IMR-90 (cell line): Measurements from ENCODE around the gene ZNF26. TPM values are rescaled to one million over a fixed set of nuclear protein-coding genes. Genes with fewer than 3 reads are reported as not detected.

Source experiments
- ATAC-seq: fragments of 200-7000 bp; cut with Tn5 transposase; 2 replicates; pipeline ENCODE4 v1.9.1; 2020; ENCODE audit warnings: low read depth, mild to moderate bottlenecking, moderate library complexity
- BruUV-seq: library from RNA; stranded (reverse); fragments of 400-500 nt; replicated peaks from 2 replicates; lab custom pipeline; 2021; lab: Mats Ljungman, UMichigan
- CTCF ChIA-PET: fragments of 300-600 bp; formaldehyde crosslinking; extraction: SDS; loops from one replicate; lab custom pipeline; 2021; ENCODE audit warnings: antibody characterized with exemption; lab: Yijun Ruan, JAX
- POLR2A ChIA-PET: fragments of 300-600 bp; sonication (Branson Sonifier 250); formaldehyde crosslinking; loops from one replicate; lab custom pipeline; 2022; ENCODE audit warnings: antibody characterized with exemption; ENCODE audit not compliant: unreplicated experiment; lab: Charles Lee
- DNase-seq: peaks from one replicate; pipeline ENCODE4 v3.0.0; 2013
- H2AFZ ChIP-seq: replicated peaks from 2 replicates; pipeline ENCODE3; 2013; ENCODE audit warnings: low read length, mild to moderate bottlenecking; ENCODE audit not compliant: poor library complexity
- H2AK5ac ChIP-seq: 2 replicates; pipeline ENCODE4 v1.6.1; 2013; ENCODE audit warnings: low read depth, low read length, inconsistent platforms
- H2AK9ac ChIP-seq: replicated peaks from 2 replicates; pipeline ENCODE3; 2013; ENCODE audit warnings: mild to moderate bottlenecking, low read depth, low read length, moderate library complexity; ENCODE audit not compliant: poor library complexity
- H2BK120ac ChIP-seq: 2 replicates; pipeline ENCODE4 v1.6.1; 2013; ENCODE audit warnings: low read depth, low read length, inconsistent platforms
- H2BK15ac ChIP-seq: 3 replicates; pipeline ENCODE4 v1.6.1; 2013; ENCODE audit warnings: low read depth, low read length, inconsistent platforms
- H2BK20ac ChIP-seq: 2 replicates; pipeline ENCODE4 v1.6.1; 2013; ENCODE audit warnings: low read depth, mild to moderate bottlenecking, inconsistent platforms, low read length, moderate library complexity
- H2BK5ac ChIP-seq: 2 replicates; pipeline ENCODE4 v1.6.1; 2013; ENCODE audit warnings: mild to moderate bottlenecking, low read depth, low read length, inconsistent platforms; ENCODE audit not compliant: poor library complexity, severe bottlenecking
- H3K14ac ChIP-seq: replicated peaks from 2 replicates; pipeline ENCODE4 v1.6.1; 2013; ENCODE audit warnings: low read depth, low read length, inconsistent platforms
- H3K18ac ChIP-seq: 2 replicates; pipeline ENCODE4 v1.6.1; 2013; ENCODE audit warnings: low read depth, low read length, control low read depth
- H3K23ac ChIP-seq: 2 replicates; pipeline ENCODE4 v1.6.1; 2013; ENCODE audit warnings: low read depth, low read length, inconsistent platforms
- H3K27ac ChIP-seq: 2 replicates; pipeline ENCODE4 v1.5.1; 2013; ENCODE audit warnings: mild to moderate bottlenecking, control low read depth, low read length; ENCODE audit not compliant: insufficient read depth
- H3K27me3 ChIP-seq: 2 replicates; pipeline ENCODE4 v1.6.1; 2013; ENCODE audit warnings: low read length; ENCODE audit not compliant: control insufficient read depth, insufficient read depth
- H3K36me3 ChIP-seq: 2 replicates; pipeline ENCODE4 v1.6.1; 2013; ENCODE audit warnings: low read length, mixed read lengths; ENCODE audit not compliant: control insufficient read depth, insufficient read depth
- H3K4ac ChIP-seq: 2 replicates; pipeline ENCODE4 v1.6.1; 2013; ENCODE audit warnings: low read depth, low read length, inconsistent platforms
- H3K4me1 ChIP-seq: 2 replicates; pipeline ENCODE4 v1.6.1; 2013; ENCODE audit warnings: low read length, mixed read lengths; ENCODE audit not compliant: control insufficient read depth, insufficient read depth
- H3K4me2 ChIP-seq: 2 replicates; pipeline ENCODE4 v1.6.1; 2013; ENCODE audit warnings: low read depth, mild to moderate bottlenecking, control low read depth, low read length, moderate library complexity
- H3K4me3 ChIP-seq: 2 replicates; pipeline ENCODE4 v1.5.1; 2013; ENCODE audit warnings: low read depth, mild to moderate bottlenecking, control low read depth, low read length, moderate library complexity; ENCODE audit not compliant: insufficient read depth
- H3K56ac ChIP-seq: 2 replicates; pipeline ENCODE4 v1.6.1; 2013; ENCODE audit warnings: low read length, inconsistent platforms; ENCODE audit not compliant: insufficient read depth; ENCODE audit errors: extremely low read depth
- H3K79me1 ChIP-seq, 2 experiments: 2 replicates each; pipeline ENCODE4 v1.6.1; 2013; ENCODE audit warnings: low read length in 2 of 2, inconsistent platforms in 1 of 2, low read depth in 1 of 2
- H3K9ac ChIP-seq: 2 replicates; pipeline ENCODE4 v1.6.1; 2013; ENCODE audit warnings: low read depth, low read length, control low read depth
- H3K9me1 ChIP-seq: 2 replicates; pipeline ENCODE4 v1.6.1; 2013; ENCODE audit warnings: low read length, inconsistent platforms; ENCODE audit not compliant: insufficient read depth
- H3K9me3 ChIP-seq: 2 replicates; pipeline ENCODE4 v1.6.1; 2013; ENCODE audit warnings: low read length; ENCODE audit not compliant: control insufficient read depth, insufficient read depth
- H4K20me1 ChIP-seq: 2 replicates; pipeline ENCODE4 v1.6.1; 2013; ENCODE audit warnings: low read length, inconsistent platforms; ENCODE audit not compliant: insufficient read depth
- H4K5ac ChIP-seq: 2 replicates; pipeline ENCODE4 v1.6.1; 2013; ENCODE audit warnings: mild to moderate bottlenecking, low read depth, low read length, control low read depth
- H4K8ac ChIP-seq, 2 experiments: 2 replicates each; pipeline ENCODE4 v1.6.1; 2013; ENCODE audit warnings: low read depth in 2 of 2, low read length in 2 of 2, control low read depth in 1 of 2, inconsistent platforms in 1 of 2
- H4K91ac ChIP-seq: 2 replicates; pipeline ENCODE4 v1.6.1; 2013; ENCODE audit warnings: low read depth, low read length, inconsistent platforms; ENCODE audit not compliant: insufficient read depth
- BHLHE40 ChIP-seq: fragments of 150-350 bp; IDR thresholded peaks from 2 replicates; pipeline ENCODE4 v1.6.1; 2016; ENCODE audit warnings: mild to moderate bottlenecking, low read depth, low read length
- MXI1 ChIP-seq: IDR thresholded peaks from 2 replicates; pipeline ENCODE4 v1.6.1; 2012; ENCODE audit warnings: low read depth, mild to moderate bottlenecking, low read length, moderate library complexity, borderline replicate concordance
- POLR2A ChIP-seq: IDR thresholded peaks from 2 replicates; pipeline ENCODE4 v1.6.1; 2012; ENCODE audit warnings: mild to moderate bottlenecking, low read depth, low read length
- SMC3 ChIP-seq: fragments of 150-350 bp; IDR thresholded peaks from 2 replicates; pipeline ENCODE4 v1.6.1; 2016; ENCODE audit warnings: low read depth, mild to moderate bottlenecking, antibody characterized with exemption, low read length, moderate library complexity
- USF2 ChIP-seq: fragments of 150-350 bp; IDR thresholded peaks from 2 replicates; pipeline ENCODE4 v1.6.1; 2017; ENCODE audit warnings: mild to moderate bottlenecking, antibody characterized with exemption, low read length, low read depth
- WGBS, 2 experiments: methylation state at CpG; one replicate each; pipeline versions ENCODE4 v1.1.5 to v1.1.7; 2013; ENCODE audit warnings: missing lambda C conversion rate in 2 of 2; ENCODE audit not compliant: insufficient read length in 1 of 2; ENCODE audit errors: extremely low coverage in 2 of 2; 5-methylcytosine and 5-hydroxymethylcytosine counted together
- dilution Hi-C: fragments of 300-500 bp; cut with HindIII; formaldehyde crosslinking; loops from one replicate; pipeline ENCODE4 v1.14.3; 2018; ENCODE audit warnings: low sequenced_read_pairs; ENCODE audit not compliant: unreplicated experiment
- in situ Hi-C: fragments of 300-500 bp; cut with MboI; formaldehyde crosslinking; loops from 3 replicates; pipeline ENCODE4 v1.14.3; 2019; ENCODE audit warnings: low sequenced_read_pairs, inconsistent platforms, mixed read lengths
- intact Hi-C: fragments of 100-400 bp; cut with micrococcal nuclease; formaldehyde crosslinking; loops from 2 replicates; pipeline ENCODE4 v1.10.0; 2022
- polyA plus RNA-seq, 3 experiments: library from polyadenylated mRNA; depleted of rRNA; stranded (reverse); fragments of >200 nt; gene quantifications; 2 replicates each; pipeline ENCODE4 v1.2.3, GENCODE V29; 2012; ENCODE audit warnings: low replicate concordance in 1 of 3
- total RNA-seq: library from RNA; depleted of rRNA; stranded (reverse); fragments of >200 nt; gene quantifications from 2 replicates; pipeline ENCODE4 v1.2.3, GENCODE V29; 2012
- TF ChIP-seq, protein P1 (sequence below): fragments of 150-350 bp; IDR thresholded peaks from 2 replicates; pipeline ENCODE4 v1.6.1; 2016; ENCODE audit warnings: low read depth, mild to moderate bottlenecking, low read length, moderate library complexity, borderline replicate concordance

ZNF26 gene
- total and polyA plus RNA-seq, 2 of the 4 experiments (the other 2 are of a cell fraction) = 6.3 to 11.8 TPM

GRCh38 chr12:132954471-132955048 lies 31.6 kb upstream of the ZNF26 start:
- no peak for ATAC-seq
- intact Hi-C loops = no loop called here
- BruUV-seq = no TSS peak

More at GRCh38 chr12:132954471-132955048, 31.6 kb upstream of the ZNF26 start:
- WGBS, 2 experiments = 90% methylated on average over 5 of the region's 14 CpGs; no CpG with 5 or more reads in 1 of the 2 experiments
- in situ Hi-C loops (no loop called here), dilution Hi-C loops (no loop called here)
- H3K27me3 ChIP-seq = no peaks in the 10 kb centered on the region
- 0 out of 2 replicates have a peak overlapping the region, but pooled peaks have one; percentile 67 for H4K91ac ChIP-seq
- peak overlapping the region; percentile 72; the same call in 1 of the 2 replicates for H3K27ac ChIP-seq
- H3K14ac ChIP-seq = peak overlapping the region; percentile 88; the same call in 1 of the 2 replicates
- POLR2A ChIA-PET = no interaction called here
- H2BK20ac ChIP-seq = no peak overlapping the region
- peak overlapping the region; percentile 91 to 92; a peak in 2 of 4 replicates for H4K8ac ChIP-seq
- H3K9ac ChIP-seq = peak overlapping the region; percentile 13; the same call in 1 of the 2 replicates
- no peaks in the 10 kb centered on the region for H4K20me1 ChIP-seq
- no peak overlapping the region for H3K56ac ChIP-seq
- H2AK5ac ChIP-seq = no peak overlapping the region
- DNase-seq = no peak
- H3K4ac ChIP-seq = peak overlapping the region; percentile 27
- no peaks in the 10 kb centered on the region for H3K9me1 ChIP-seq
- CTCF ChIA-PET = no interaction called here
- TF ChIP-seq POLR2A = no peak
- no peak for TF ChIP-seq USF2
- TF ChIP-seq, protein P1, sequence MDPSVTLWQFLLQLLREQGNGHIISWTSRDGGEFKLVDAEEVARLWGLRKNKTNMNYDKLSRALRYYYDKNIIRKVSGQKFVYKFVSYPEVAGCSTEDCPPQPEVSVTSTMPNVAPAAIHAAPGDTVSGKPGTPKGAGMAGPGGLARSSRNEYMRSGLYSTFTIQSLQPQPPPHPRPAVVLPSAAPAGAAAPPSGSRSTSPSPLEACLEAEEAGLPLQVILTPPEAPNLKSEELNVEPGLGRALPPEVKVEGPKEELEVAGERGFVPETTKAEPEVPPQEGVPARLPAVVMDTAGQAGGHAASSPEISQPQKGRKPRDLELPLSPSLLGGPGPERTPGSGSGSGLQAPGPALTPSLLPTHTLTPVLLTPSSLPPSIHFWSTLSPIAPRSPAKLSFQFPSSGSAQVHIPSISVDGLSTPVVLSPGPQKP = no peak
- no peak for TF ChIP-seq BHLHE40
- TF ChIP-seq SMC3 = no peak
- no peak for TF ChIP-seq MXI1
- H2BK5ac ChIP-seq = peak overlapping the region; percentile 52
- H3K4me3 ChIP-seq = peak overlapping the region; percentile 90
- no peak overlapping the region for H2BK15ac ChIP-seq
- H2BK120ac ChIP-seq = no peak overlapping the region
- H3K18ac ChIP-seq = no peak overlapping the region
- H3K79me1 ChIP-seq = peaks cover 26 to 47% of the 10 kb centered on the region in 2 experiments
- no peak overlapping the region for H3K23ac ChIP-seq
- peak overlapping the region; percentile 90 for H2AFZ ChIP-seq
- H2AK9ac ChIP-seq = peak overlapping the region; percentile 80
- H3K9me3 ChIP-seq = peaks cover 38% of the 10 kb centered on the region
- H3K4me2 ChIP-seq = peak overlapping the region; percentile 92
- peaks cover 13% of the 10 kb centered on the region for H3K36me3 ChIP-seq
- H3K4me1 ChIP-seq = peaks cover 6% of the 10 kb centered on the region
- H4K5ac ChIP-seq = peak overlapping the region; percentile 81; the same call in 1 of the 2 replicates
